ENCODE results near the gene RARRES2. TPM values are rescaled to one million over a fixed set of nuclear protein-coding genes. Genes with fewer than 3 reads are reported as not detected.

RARRES2 gene
- total and polyA plus RNA-seq, 2 of the 13 experiments (the other 11 are each of a cell fraction or from before 2014, with no cell fraction given), result 134 to 172 TPM

GRCh38 chr7:150322114-150322832 lies 19.2 kb downstream of the RARRES2 start (continued):
- TF ChIP-seq ZNF142 (CRISPR knock-in tag; IDR thresholded peaks at IDR 0.05) (no peak), TMF1 (CRISPR knock-in tag; IDR thresholded peaks at IDR 0.05; ENCODE audit: low read depth) (0 out of 2 replicates have a peak, but pooled peaks have one; percentile 49), ZBTB3 (CRISPR knock-in tag; IDR thresholded peaks at IDR 0.05; ENCODE audit: borderline replicate concordance, low read depth) (no peak), LCORL (IDR thresholded peaks at IDR 0.05) (no peak), LCORL (CRISPR knock-in tag; IDR thresholded peaks at IDR 0.05) (no peak), TOPORS (CRISPR knock-in tag; IDR thresholded peaks at IDR 0.05) (no peak), ZNF782 (CRISPR knock-in tag; IDR thresholded peaks at IDR 0.05; ENCODE audit: borderline replicate concordance) (no peak), ZBTB8A (CRISPR knock-in tag; IDR thresholded peaks at IDR 0.05; ENCODE audit: borderline replicate concordance, low read depth) (no peak), JDP2 (CRISPR knock-in tag; IDR thresholded peaks at IDR 0.05; ENCODE audit: borderline replicate concordance) (no peak), SNAPC2 (CRISPR knock-in tag; IDR thresholded peaks at IDR 0.05) (peak; percentile 64; the same call in 1 of the 2 replicates), CHCHD3 (CRISPR knock-in tag; IDR thresholded peaks at IDR 0.05) (no peak), ZNF160 (CRISPR knock-in tag; IDR thresholded peaks at IDR 0.05) (no peak), CREB1 (IDR thresholded peaks at IDR 0.05) (no peak), CREB1 (CRISPR knock-in tag; IDR thresholded peaks at IDR 0.05) (no peak; the same call in 1 of the 2 replicates), POGK (CRISPR knock-in tag; conservative IDR thresholded peaks at IDR 0.05) (no peak), MTF1 (CRISPR knock-in tag; IDR thresholded peaks at IDR 0.05) (no peak), GLMP (CRISPR knock-in tag; IDR thresholded peaks at IDR 0.05; ENCODE audit: borderline replicate concordance) (0 out of 2 replicates have a peak, but pooled peaks have one; percentile 55), ZNF790 (CRISPR knock-in tag; IDR thresholded peaks at IDR 0.05; ENCODE audit: borderline replicate concordance) (no peak), SMC3 (IDR thresholded peaks at IDR 0.05; ENCODE audit: low read length) (no peak), ZNF619 (CRISPR knock-in tag; IDR thresholded peaks at IDR 0.05) (no peak), ZBTB7A (CRISPR knock-in tag; IDR thresholded peaks at IDR 0.05) (no peak)

Measured in HepG2 (cell line).